D341Med (cell line): Measurements from ENCODE around the gene CACNA2D3.

Experiments
- DNase-seq: peaks from one replicate; pipeline ENCODE4 v3.0.0; 2012; ENCODE audit warnings: low spot score

CACNA2D3 gene

GRCh38 chr3:54801977-54802376 lies 679.6 kb downstream of the CACNA2D3 start:
- DNase-seq, result no peak

- no peak for DNase-seq
Observed at GRCh38 chr3:54810401-54810800, 688.0 kb downstream of the CACNA2D3 start.

GRCh38 chr3:54814224-54814623 lies 691.9 kb downstream of the CACNA2D3 start:
- DNase-seq, result no peak

DNA sequence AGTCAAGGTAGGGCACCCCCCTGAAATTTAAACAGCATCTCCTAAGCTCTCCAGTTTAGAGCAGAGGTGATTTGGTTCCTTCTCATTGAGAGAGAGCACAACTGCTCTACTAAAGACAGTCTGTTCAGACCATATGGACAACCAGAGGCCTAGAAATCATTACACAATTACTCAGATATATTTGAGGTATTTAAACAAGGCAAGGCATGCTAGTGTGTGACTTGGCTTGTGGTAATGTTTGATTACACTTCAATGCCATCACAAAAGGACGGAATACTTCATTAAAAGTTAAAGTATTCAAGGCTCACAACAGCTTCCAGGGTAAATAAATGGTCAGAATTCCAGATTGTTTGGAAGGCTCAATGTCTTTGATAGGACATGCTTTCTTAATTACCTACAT lies 695.3 kb downstream of the CACNA2D3 start:
- no peak for DNase-seq

GRCh38 chr3:54818486-54818885 lies 696.1 kb downstream of the CACNA2D3 start:
- DNase-seq, result no peak

DNA sequence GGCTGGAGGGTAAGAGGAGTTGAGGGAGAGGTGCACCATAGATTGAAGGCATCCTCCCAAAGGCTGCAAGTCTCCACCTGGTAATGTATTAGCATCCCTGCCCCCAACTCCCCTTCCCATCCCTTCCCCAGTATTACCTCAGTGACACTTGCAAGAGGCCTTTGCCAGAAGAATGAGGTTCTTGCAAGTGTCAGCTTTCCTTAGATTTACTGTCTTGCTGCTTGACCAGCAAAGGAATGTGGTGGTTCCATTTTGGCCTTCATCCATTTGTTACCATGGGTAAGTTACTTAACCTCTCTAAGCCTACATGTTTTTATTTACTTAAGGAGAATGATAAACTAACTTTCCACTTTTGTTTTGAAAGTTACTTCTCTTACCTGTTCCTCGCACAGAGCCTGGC lies 696.6 kb downstream of the CACNA2D3 start:
- DNase-seq, result no peak

- DNase-seq, result no peak
Observed at GRCh38 chr3:54819946-54820345, 697.6 kb downstream of the CACNA2D3 start.

- no peak for DNase-seq
Observed at GRCh38 chr3:54822206-54822605, 699.9 kb downstream of the CACNA2D3 start.

DNA sequence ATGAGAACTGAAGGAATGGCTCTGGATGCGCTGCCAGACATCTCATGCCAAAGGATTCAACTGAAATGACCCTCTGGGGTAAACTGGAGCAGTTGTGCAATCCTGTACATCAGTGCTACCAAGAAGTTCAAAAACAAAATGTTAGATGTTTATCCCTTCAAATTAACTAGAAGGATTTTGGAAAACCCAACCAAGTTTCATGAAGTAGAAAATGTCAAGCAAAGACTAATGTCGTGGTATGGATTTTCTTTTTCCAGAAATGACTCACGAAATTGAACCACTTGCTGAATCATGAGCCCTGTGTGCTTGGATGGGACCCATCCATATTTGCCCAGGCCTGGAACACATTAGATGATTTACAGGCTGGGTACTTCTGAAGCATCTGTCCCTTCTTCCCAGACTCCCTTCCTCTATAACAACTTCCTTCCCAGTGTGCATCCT lies 703.9 kb downstream of the CACNA2D3 start:
- no peak for DNase-seq

GRCh38 chr3:54827056-54827687 lies 704.8 kb downstream of the CACNA2D3 start:
- DNase-seq, result no peak

DNA sequence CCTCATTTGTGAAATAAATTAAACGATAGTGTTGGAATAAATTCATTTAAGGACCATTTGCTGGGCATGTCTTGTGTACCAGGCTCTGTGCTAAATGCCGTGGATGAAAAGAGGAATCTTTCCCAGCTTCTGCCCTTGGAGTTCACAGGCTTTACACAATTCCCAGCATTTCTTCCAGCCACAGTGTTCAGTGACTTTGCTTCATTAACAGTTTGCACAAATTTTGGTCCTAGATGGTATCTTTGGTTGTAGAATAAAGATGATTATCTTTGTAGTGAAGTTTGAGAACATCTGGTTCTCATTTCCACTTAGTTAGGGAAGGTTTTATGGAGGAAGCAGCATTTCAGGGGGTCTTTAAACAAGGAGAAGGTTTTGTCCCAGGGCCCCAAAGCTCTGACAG lies 705.4 kb downstream of the CACNA2D3 start:
- DNase-seq, result no peak

DNA sequence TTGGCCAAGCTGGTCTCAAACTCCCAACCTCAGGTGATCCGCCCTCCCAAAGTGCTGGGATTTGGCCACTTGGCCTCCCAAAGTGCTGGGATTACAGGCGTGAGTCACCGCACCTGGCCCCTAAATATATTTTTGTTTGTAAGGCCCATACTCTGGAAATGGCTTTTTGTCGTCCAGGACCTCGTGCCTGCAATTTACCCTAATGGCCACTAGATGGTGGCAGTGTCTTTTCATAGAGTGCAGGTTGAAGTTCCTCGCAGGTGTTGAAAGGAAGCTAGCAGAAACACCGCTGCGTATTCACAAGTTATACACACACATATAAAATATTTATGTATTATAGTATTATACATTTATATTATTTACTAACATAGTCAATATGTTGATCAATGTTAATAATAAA lies 708.3 kb downstream of the CACNA2D3 start:
- DNase-seq, result peak; percentile 56

- no peak for DNase-seq
Observed at GRCh38 chr3:54831112-54831511, 708.8 kb downstream of the CACNA2D3 start.

DNA sequence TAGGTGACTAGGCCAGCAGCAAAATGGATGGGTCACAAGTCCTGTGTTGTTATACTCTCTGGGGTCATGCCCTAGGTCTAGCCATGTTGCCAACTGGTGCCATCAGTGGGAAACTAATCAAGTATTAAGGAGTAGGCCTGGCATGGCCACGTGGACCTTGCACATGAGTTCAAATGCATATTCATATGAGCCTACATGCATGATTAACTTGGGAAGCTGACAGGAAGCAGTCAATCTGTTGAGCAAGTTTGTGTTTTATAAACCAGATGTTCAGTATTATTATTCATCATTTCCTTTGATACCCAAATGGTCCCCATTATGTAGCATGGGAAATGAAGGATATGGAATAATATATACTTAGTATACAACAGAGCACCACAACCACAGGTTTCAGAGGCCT lies 710.5 kb downstream of the CACNA2D3 start:
- no peak for DNase-seq

DNA sequence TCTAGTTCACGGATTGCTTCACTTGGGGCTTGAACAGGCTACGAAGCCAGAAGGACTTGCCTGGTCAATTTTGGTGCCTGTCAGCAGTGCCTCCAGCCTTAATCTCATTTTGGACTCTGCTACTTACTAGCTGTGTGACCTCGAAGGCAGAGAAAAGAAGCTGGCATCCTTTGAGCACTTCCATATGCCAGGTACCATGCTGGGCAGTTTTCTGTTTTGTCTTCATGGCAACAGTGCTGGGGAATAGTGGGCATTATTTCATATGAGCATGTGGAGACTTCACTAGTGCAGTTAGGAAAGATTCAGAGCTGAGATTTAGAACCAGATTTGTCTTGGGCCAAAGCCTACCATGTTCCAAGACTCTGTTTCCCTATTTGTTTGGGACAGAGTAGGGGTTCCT lies 713.3 kb downstream of the CACNA2D3 start:
- no peak for DNase-seq

- DNase-seq, result no peak
Observed at GRCh38 chr3:54836871-54837270, 714.5 kb downstream of the CACNA2D3 start.

DNA sequence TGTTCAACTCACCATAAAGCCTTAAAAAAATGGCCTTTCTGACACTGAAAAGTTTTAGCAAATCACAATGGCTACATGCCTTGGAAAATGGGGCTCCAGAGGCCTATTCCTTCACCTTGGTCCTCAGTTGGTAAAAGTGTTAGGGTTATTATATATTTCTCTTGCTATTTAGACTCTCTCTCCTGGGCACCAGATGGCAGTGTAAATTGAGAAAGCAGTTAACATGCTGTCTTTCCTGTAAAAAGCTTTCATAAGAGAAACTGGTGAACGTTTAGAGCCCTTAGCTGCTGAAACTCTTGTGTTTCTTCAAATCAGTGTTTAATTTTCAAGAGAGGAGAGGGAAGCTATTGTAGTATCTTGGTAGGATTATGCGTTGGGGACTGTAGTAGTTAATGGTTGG lies 715.6 kb downstream of the CACNA2D3 start:
- DNase-seq, result no peak

DNA sequence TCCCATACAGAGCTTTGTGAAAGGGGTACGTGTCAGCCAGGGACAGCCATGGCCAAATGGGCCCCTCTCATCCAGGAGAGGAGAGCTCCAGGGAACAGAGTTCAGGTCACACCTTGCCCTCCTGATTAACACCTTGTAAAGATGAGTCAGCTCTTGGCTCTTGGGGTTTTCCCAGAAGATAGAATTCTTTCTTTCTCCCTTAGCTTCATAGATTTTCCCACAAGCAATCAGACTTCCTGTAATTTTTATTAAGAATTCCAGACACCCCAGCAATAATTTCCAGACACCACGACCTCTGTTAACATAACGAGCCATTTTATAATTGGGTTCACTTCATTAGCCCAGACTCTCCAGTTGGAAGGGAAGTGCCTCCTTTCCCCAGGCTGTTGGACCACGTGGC lies 719.1 kb downstream of the CACNA2D3 start:
- no peak for DNase-seq

DNA sequence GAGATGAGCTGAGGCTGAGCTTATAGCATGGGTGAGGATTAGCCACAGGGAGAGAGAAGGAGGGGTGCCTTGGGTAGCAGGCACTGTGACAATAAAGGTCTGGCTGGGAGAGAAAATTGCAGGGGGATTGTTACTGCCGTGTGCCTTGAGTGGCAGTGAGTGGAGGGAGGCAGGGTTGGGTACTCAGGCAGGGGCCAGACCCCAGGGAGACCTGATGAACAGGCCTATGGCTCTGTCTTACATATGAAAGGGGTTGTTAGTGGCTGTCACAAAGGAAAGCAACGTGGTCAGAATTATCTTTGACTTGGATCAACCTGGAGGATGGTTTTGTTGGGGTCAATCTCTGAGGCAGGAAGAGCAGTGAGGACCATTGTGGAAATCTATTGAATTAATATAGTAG lies 721.0 kb downstream of the CACNA2D3 start:
- DNase-seq, result no peak

- no peak for DNase-seq
Observed at GRCh38 chr3:54844211-54844610, 721.9 kb downstream of the CACNA2D3 start.

GRCh38 chr3:54845011-54845410 lies 722.7 kb downstream of the CACNA2D3 start:
- DNase-seq, result no peak

DNA sequence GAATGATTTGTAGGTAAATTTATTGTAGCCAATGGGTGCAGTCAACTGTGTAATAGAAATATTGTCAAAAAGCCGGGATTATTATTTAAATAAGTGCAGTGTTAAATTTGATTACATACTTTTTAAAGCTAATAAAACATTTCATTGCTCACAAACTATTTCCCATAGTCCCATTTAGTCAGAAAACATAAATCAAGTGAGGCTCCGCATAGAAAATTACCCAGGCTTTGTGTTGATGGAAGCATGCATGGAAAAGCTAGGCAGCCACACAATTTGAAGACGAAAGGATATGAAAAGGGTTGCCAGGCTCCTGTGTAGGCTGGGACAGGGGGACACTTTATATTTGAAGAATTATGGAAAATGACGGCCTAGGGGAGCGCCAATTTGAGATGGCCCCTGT lies 723.2 kb downstream of the CACNA2D3 start:
- no peak for DNase-seq

DNA sequence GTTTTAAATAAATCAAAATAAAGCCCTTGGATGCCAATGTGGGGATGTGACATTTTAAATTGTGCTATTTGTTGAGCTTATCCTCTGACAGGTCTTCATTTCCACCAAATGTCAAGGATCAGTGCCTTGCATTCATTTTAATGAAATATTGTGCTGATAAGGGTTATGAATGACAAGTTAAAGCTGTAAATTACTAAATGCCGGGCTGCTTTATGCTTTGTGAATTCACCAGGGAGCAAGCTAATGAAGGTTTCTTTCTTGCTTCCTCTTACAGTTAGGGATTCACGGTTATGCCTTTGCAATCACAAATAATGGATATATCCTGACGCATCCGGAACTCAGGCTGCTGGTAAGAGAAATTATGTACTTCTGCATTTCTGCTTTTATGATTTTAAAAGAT lies 723.8 kb downstream of the CACNA2D3 start:
- DNase-seq, result no peak

DNA sequence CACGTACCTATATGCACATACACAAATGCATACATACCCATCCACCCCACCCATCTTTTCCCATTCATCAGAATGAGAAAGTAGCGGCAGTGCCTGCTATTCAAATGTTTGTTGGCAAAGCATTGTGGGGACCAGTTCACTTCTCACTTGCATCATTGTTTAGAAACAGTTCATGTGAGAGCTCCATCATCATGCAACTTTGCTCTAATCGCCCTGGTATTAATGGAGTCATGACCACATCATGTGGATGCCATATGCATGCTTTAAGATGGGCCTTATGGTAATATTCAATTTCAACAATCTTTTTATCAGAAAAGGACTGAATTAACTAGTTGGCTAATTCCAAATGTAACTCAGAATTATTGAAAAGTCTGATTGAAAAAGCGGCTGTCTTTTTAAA lies 725.0 kb downstream of the CACNA2D3 start:
- DNase-seq, result no peak

DNA sequence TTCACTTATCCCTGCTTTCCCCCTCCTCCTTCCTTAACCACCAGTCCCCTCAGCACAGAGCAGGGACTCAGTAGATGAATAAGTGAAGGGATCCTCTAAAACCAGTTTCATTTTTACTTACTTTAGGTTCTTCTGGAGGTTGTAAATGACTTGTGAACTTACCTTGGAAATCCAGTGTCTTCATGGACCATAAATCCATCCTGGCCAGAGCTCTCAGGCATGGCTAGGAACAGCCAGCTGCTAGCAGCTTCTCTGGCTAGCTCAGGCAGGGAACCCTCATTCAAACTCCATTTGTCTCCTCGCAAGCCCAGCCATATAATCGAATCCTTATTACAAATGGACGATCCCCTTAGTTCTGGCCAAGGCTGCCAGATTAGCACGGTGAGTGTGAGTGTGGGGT lies 727.0 kb downstream of the CACNA2D3 start:
- no peak for DNase-seq
